Smooth muscle cell (in vitro differentiated cells): ENCODE measurements around the gene FER1L5. TPM values are rescaled to one million over a fixed set of nuclear protein-coding genes. Genes with fewer than 3 reads are reported as not detected.

Experiments used
- DNase-seq: peaks from one replicate; lab custom pipeline; 2025; ENCODE audit not compliant: unreplicated experiment; lab: John Stamatoyannopoulos, UW
- H2AFZ ChIP-seq: fragments of 200-600 bp; sonication (generic); 2 replicates; pipeline ENCODE4 v1.6.0; 2016; ENCODE audit warnings: antibody characterized with exemption, low read depth, mild to moderate bottlenecking
- H3F3A ChIP-seq: fragments of 200-600 bp; sonication (generic); 2 replicates; pipeline ENCODE4 v1.6.0; 2017; ENCODE audit warnings: antibody characterized with exemption, low read depth
- H3K27ac ChIP-seq: fragments of 200-600 bp; sonication (generic); 2 replicates; pipeline ENCODE4 v1.5.1; 2016; ENCODE audit warnings: low read depth, mild to moderate bottlenecking
- H3K27me3 ChIP-seq: fragments of 200-600 bp; sonication (generic); 2 replicates; pipeline ENCODE4 v1.6.1; 2016; ENCODE audit warnings: low read depth, mild to moderate bottlenecking
- H3K36me3 ChIP-seq: fragments of 200-600 bp; sonication (generic); 2 replicates; pipeline ENCODE4 v1.5.1; 2016; ENCODE audit warnings: low read depth
- H3K4me1 ChIP-seq: fragments of 200-600 bp; sonication (generic); 2 replicates; pipeline ENCODE4 v1.5.1; 2016; ENCODE audit warnings: low read depth
- H3K4me2 ChIP-seq: fragments of 200-600 bp; sonication (generic); 2 replicates; pipeline ENCODE4 v1.6.0; 2016; ENCODE audit warnings: mild to moderate bottlenecking
- H3K4me3 ChIP-seq: fragments of 200-600 bp; sonication (generic); 2 replicates; pipeline ENCODE4 v1.5.1; 2016; ENCODE audit warnings: mild to moderate bottlenecking
- H3K79me2 ChIP-seq: fragments of 200-600 bp; sonication (generic); 2 replicates; pipeline ENCODE4 v1.6.0; 2016; ENCODE audit warnings: low read depth, mild to moderate bottlenecking
- H3K9ac ChIP-seq: fragments of 200-600 bp; sonication (generic); 2 replicates; pipeline ENCODE4 v1.6.0; 2016; ENCODE audit warnings: low read depth
- H3K9me3 ChIP-seq: fragments of 200-600 bp; sonication (generic); replicated peaks from 2 replicates; pipeline ENCODE4 v1.5.1; 2016; ENCODE audit warnings: low read depth
- H4K20me1 ChIP-seq: fragments of 200-600 bp; sonication (generic); 2 replicates; pipeline ENCODE4 v1.6.0; 2016; ENCODE audit warnings: low read depth
- CTCF ChIP-seq: fragments of 200-600 bp; sonication (generic); IDR thresholded peaks from 2 replicates; pipeline ENCODE4 v1.5.1; 2017; ENCODE audit warnings: borderline replicate concordance, mild to moderate bottlenecking, antibody characterized with exemption; ENCODE audit not compliant: insufficient read depth, poor library complexity, severe bottlenecking
- WGBS: methylation state at CpG from one replicate; pipeline ENCODE4 v1.1.7; 2016; ENCODE audit warnings: low lambda C conversion rate; 5-methylcytosine and 5-hydroxymethylcytosine counted together
- polyA plus RNA-seq: library from polyadenylated mRNA; unstranded; fragments of >200 nt; fragmentation: Nextera tagmentation; extraction: Ambion mirVana; gene quantifications from 2 replicates; pipeline ENCODE4 v1.2.1, GENCODE V29; 2016
- total RNA-seq: library from RNA; depleted of rRNA; stranded (reverse); fragments of >200 nt; gene quantifications from 2 replicates; pipeline ENCODE4 v1.2.3, GENCODE V29; 2014

The FER1L5 gene
- total and polyA plus RNA-seq, 2 experiments from 2014 or later: not detected

- Histone ChIP-seq H3K27me3 (no peaks in the 10 kb centered on the region), H3F3A (no peaks in the 10 kb centered on the region), H4K20me1 (peaks cover 9% of the 10 kb centered on the region), H3K9me3 (no peaks in the 10 kb centered on the region), H3K4me3 (peak within 1 kb of the TSS; percentile 88), H3K4me2 (peak within 1 kb of the TSS; percentile 89), H2AFZ (peak within 1 kb of the TSS; percentile 84), H3K9ac (peak within 1 kb of the TSS; percentile 96), H3K36me3 (no peaks in the 10 kb centered on the region), H3K27ac (peak within 1 kb of the TSS; percentile 94), H3K79me2 (peaks cover 34% of the 10 kb centered on the region), H3K4me1 (peaks cover 16% of the 10 kb centered on the region)
- no peak for TF ChIP-seq CTCF
- WGBS: 12% methylated on average over 50 of the region's 67 CpGs
- DNase-seq: peak; percentile 85
These were observed 4.1 kb upstream of the FER1L5 start, which contains the start of gene KANSL3 for GRCh38 chr2:96638144-96639121. Gene KANSL3 (minus strand): TSS chr2:96638312. CDS start chr2:96637135, 1,177 bp downstream.

- no peaks in the 10 kb centered on the region for H3K27me3 ChIP-seq
- H3K4me3 ChIP-seq: no peak overlapping the region
- no peaks in the 10 kb centered on the region for H3K36me3 ChIP-seq
- H3F3A ChIP-seq: no peaks in the 10 kb centered on the region
- H2AFZ ChIP-seq: no peak overlapping the region
- H3K4me1 ChIP-seq: no peaks in the 10 kb centered on the region
- H4K20me1 ChIP-seq: no peaks in the 10 kb centered on the region
- H3K9me3 ChIP-seq: no peaks in the 10 kb centered on the region
- H3K79me2 ChIP-seq: no peaks in the 10 kb centered on the region
- no peak overlapping the region for H3K9ac ChIP-seq
- no peak for DNase-seq
- H3K4me2 ChIP-seq: no peak overlapping the region
- WGBS: 94% methylated on average over 6 of the region's 6 CpGs
- no peak for TF ChIP-seq CTCF
- no peak overlapping the region for H3K27ac ChIP-seq
These were observed 5.1 kb downstream of the FER1L5 start for GRCh38 chr2:96647681-96648080.

- H4K20me1 ChIP-seq: no peaks in the 10 kb centered on the region
- H3K36me3 ChIP-seq: no peaks in the 10 kb centered on the region
These were observed 5.9 kb downstream of the FER1L5 start for GRCh38 chr2:96648306-96648930.

More at GRCh38 chr2:96648306-96648930, 5.9 kb downstream of the FER1L5 start:
- DNase-seq: no peak
- Histone ChIP-seq H3K4me1 (no peaks in the 10 kb centered on the region), H3K9ac (no peak overlapping the region), H2AFZ (no peak overlapping the region), H3K4me3 (no peak overlapping the region), H3K79me2 (no peaks in the 10 kb centered on the region), H3K4me2 (no peak overlapping the region), H3K27ac (no peak overlapping the region), H3K27me3 (no peaks in the 10 kb centered on the region), H3F3A (no peaks in the 10 kb centered on the region), H3K9me3 (no peaks in the 10 kb centered on the region)
- 94% methylated on average over 7 of the region's 7 CpGs for WGBS
- no peak for TF ChIP-seq CTCF
